ENCODE results near the gene NBAS. TPM values are rescaled to one million over a fixed set of nuclear protein-coding genes. Genes with fewer than 3 reads are reported as not detected.

The NBAS gene
- total and polyA plus RNA-seq, 9 of the 15 experiments (the other 6 are each of a cell fraction or from before 2014, with no cell fraction given): 15.3 to 94.4 (median 69.9) TPM

DNA sequence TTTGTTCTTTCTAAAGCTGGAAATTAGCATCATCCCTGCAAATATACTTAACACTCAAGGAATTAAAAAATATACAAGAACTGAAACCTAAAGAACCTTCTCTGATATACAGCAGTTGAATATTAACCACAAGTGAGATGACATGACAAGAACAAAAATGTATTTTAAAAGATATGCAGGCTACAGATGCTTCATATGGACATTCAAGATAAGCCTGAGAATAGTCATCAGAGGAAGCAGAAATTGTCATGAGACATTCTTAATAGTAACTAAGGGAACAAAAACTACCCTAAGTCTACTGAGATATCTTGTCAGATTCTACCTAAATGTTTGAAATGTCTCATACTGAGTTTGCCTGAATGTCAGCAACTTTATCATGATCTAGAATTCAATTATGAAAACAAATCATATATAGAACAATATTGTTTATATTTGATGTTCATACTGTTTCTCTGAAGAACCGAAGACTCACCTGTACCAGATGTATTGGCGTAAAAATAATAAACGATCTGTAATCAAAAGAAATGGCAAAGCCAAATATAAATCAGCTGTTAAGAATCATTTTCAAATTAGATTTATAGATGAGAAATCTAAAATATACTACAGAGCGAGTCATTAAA lies 4.7 kb downstream of the NBAS start (continued):
- TF ChIP-seq RBFOX2 (IDR thresholded peaks at IDR 0.05; ENCODE audit: low read depth, low read length) (no peak; the same call in 1 of the 2 replicates), TFAM (CRISPR knock-in tag; conservative IDR thresholded peaks at IDR 0.05) (no peak), RB1 (IDR thresholded peaks at IDR 0.05; ENCODE audit: low read depth) (no peak), BCL6 (CRISPR knock-in tag; IDR thresholded peaks at IDR 0.05) (no peak), SMAD4 (CRISPR knock-in tag; conservative IDR thresholded peaks at IDR 0.05) (peak; percentile 68), ZZZ3 (IDR thresholded peaks at IDR 0.05) (no peak), ZNF311 (CRISPR knock-in tag; IDR thresholded peaks at IDR 0.05) (no peak), ZNF24 (IDR thresholded peaks at IDR 0.05) (no peak), MBD2 (IDR thresholded peaks at IDR 0.05; ENCODE audit: borderline replicate concordance, low read depth) (peak; percentile 32; the same call in 1 of the 2 replicates), FOXA3 (CRISPR knock-in tag; conservative IDR thresholded peaks at IDR 0.05 in 1 of 2, IDR thresholded peaks at IDR 0.05 in 1 of 2) (peak in 1 of 2 experiments; percentile 57; a peak in 2 of 4 replicates), ZNF77 (CRISPR knock-in tag; IDR thresholded peaks at IDR 0.05) (no peak), CREB3 (tag; conservative IDR thresholded peaks at IDR 0.05; ENCODE audit: low read depth) (no peak), ZNF668 (CRISPR knock-in tag; IDR thresholded peaks at IDR 0.05) (no peak), ZNF785 (CRISPR knock-in tag; IDR thresholded peaks at IDR 0.05) (no peak), ZNF280B (CRISPR knock-in tag; IDR thresholded peaks at IDR 0.05) (no peak), PRPF4 (IDR thresholded peaks at IDR 0.05; ENCODE audit: insufficient read depth, low read depth, low read length, poor library complexity, severe bottlenecking) (no peak), NUFIP1 (IDR thresholded peaks at IDR 0.05; ENCODE audit: partially characterized antibody) (no peak)
- TF ChIP-seq, protein P1, sequence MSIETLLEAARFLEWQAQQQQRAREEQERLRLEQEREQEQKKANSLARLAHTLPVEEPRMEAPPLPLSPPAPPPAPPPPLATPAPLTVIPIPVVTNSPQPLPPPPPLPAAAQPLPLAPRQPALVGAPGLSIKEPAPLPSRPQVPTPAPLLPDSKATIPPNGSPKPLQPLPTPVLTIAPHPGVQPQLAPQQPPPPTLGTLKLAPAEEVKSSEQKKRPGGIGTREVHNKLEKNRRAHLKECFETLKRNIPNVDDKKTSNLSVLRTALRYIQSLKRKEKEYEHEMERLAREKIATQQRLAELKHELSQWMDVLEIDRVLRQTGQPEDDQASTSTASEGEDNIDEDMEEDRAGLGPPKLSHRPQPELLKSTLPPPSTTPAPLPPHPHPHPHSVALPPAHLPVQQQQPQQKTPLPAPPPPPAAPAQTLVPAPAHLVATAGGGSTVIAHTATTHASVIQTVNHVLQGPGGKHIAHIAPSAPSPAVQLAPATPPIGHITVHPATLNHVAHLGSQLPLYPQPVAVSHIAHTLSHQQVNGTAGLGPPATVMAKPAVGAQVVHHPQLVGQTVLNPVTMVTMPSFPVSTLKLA (conservative IDR thresholded peaks at IDR 0.05): peak; percentile 7 to 43; a peak in 2 of 4 replicates
- TF ChIP-seq, protein P2, sequence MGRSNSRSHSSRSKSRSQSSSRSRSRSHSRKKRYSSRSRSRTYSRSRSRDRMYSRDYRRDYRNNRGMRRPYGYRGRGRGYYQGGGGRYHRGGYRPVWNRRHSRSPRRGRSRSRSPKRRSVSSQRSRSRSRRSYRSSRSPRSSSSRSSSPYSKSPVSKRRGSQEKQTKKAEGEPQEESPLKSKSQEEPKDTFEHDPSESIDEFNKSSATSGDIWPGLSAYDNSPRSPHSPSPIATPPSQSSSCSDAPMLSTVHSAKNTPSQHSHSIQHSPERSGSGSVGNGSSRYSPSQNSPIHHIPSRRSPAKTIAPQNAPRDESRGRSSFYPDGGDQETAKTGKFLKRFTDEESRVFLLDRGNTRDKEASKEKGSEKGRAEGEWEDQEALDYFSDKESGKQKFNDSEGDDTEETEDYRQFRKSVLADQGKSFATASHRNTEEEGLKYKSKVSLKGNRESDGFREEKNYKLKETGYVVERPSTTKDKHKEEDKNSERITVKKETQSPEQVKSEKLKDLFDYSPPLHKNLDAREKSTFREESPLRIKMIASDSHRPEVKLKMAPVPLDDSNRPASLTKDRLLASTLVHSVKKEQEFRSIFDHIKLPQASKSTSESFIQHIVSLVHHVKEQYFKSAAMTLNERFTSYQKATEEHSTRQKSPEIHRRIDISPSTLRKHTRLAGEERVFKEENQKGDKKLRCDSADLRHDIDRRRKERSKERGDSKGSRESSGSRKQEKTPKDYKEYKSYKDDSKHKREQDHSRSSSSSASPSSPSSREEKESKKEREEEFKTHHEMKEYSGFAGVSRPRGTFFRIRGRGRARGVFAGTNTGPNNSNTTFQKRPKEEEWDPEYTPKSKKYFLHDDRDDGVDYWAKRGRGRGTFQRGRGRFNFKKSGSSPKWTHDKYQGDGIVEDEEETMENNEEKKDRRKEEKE (IDR thresholded peaks at IDR 0.05; ENCODE audit: borderline replicate concordance in 1 of 2, control insufficient read depth in 1 of 2, low read depth in 2 of 2, low read length in 1 of 2): no peak
- TF ChIP-seq, protein P3, sequence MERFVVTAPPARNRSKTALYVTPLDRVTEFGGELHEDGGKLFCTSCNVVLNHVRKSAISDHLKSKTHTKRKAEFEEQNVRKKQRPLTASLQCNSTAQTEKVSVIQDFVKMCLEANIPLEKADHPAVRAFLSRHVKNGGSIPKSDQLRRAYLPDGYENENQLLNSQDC (CRISPR knock-in tag; IDR thresholded peaks at IDR 0.05): no peak

Measured in K562 (cell line).